DMS 273 treated with DMSO at 0.1 percent for 48 hours (cell line): ENCODE results near the gene SRCIN1.

ENCODE experiments used
- DNase-seq: peaks from one replicate; lab custom pipeline; 2025; lab: John Stamatoyannopoulos, UW

Gene SRCIN1

DNA sequence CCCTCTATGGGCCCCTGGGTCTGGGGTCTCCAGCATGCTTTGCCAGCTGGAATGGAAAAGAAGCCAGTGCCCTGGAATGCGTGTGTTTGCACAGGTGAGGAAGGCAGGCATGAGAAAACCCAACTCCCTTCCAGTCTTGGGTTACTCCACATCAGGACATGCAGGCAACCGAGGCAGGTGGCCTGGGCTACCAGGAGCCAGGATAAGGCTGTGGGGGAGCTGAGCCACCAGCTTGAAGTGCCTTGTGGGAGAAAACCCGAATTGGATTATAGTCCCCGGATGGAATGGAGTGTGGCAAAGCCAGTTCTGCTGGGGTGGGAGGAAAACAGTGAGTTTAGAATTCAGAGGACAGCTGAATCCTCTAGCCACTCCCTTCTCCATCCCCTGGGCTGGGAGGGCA lies 7.2 kb downstream of the SRCIN1 start:
- peak; percentile 74 for DNase-seq

DNA sequence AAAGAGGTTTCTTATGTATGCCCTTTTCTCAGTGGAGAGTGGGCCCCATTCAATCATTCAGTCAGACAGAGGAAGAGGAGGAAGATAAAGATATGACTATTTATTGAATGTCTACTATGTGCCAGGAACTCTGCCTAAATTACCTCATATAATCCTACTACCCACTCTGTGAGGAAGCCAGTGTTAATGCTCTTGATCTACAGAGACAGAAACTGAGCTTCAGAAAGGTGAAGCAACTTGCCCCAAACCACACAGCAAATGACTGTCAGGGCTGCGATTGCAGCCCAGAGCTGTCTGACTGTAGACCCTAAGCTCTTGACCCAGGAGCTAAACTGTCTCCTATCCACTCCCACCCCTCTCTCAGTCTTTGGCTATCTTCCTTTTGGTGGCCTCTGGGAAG lies 8.4 kb downstream of the SRCIN1 start:
- DNase-seq, result no peak

DNA sequence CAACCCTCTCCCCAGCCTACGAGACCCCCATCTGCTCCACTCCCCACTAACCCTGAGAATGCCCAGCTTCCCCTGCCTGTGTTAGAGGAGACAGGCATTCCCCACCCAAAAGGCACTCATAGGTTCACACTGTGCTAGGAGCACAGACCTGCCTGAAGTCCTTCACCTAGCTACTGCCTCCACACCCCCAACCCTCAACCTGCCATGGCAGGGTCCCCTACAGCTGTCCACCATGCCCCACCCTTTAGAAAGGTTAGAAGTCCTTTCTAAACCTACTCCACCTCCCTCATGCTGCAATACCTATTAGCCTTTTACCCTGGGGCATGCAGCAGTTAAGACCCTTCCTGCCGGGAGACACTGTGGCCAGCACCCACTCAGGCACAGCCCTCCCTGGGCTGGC lies 9.1 kb downstream of the SRCIN1 start:
- DNase-seq, result no peak

DNA sequence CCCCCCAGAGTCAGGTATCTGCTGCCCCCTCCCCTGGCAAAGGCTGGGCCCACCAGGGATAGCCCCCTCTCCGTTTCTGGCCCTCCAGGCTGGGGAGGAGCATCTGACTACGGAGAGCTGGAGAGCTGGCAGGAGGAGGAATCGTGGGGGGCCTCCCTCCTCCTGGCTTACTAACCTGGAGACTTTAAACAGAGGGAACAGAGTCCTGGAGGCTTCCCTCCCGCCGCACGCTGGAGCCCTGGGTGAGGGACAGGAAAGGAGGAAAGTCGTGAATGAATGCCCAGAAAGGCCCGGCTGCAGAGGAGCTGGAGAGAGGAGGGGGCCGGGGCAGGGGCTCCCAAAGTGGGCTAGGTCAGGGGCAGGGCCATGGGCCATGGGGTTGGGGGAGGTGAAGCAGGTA lies 9.9 kb downstream of the SRCIN1 start:
- no peak for DNase-seq

DNA sequence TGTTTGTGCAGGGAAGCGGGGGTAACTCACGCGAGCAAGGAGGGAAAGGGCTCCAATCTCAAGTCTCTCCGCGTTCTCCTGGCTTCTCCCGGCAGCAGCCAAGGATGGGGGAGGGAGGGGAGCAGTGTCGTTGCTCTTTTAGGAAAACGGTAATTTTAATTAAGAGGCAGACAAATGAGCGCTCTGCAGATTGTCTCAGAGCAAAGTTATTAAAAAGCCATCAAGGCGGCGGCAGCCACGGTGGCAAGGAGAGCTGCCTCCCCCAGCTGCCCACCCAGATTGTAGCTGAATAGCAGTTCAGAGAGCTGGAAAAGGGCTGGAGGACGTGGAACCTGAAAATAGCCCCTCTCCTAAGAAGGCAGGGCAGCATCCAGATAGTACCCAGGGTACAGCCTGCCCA lies 11.6 kb downstream of the SRCIN1 start:
- no peak for DNase-seq

DNA sequence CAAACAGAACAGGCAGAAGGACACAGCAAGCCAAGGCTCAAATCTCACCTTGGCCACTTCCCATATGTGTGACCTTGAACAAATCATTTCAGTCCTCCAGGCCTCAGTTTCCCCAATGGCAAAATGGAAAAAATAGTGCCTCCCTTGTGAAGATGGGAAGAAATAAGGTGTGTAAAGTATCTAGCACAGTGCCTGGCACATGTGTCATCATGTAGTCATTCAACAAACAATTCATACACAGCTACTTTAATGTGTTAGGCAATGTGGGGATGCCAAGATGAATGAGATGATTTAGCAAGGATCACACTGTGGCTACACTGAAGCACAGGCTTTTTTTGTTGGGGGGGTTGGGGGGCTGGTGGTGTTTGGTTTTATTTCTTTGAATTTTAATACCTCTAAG lies 13.3 kb downstream of the SRCIN1 start:
- DNase-seq, result no peak

DNA sequence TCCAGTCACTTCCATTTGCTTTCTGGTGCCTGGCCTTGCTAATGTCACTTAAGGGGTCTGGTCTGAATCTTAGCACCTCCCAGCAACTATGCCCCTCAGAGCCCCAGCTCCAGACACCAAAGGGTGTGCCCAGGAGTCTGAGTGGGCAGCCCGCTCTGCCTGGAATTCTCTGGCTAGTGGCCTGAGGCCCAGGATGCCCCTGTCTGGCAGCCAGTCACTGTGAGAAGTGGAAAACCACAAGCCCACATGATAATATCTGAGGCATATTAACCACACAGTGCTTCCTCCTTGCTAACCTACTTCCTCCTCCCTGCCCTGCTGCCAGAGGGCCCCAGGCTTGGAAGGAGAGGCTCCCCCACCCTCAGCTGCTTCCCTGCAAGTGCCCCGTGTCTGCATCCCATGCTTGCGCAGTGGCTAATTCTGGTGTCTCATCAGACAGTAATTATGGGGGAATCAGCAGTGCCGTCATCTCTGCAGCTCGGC lies 14.0 kb downstream of the SRCIN1 start:
- DNase-seq, result no peak

DNA sequence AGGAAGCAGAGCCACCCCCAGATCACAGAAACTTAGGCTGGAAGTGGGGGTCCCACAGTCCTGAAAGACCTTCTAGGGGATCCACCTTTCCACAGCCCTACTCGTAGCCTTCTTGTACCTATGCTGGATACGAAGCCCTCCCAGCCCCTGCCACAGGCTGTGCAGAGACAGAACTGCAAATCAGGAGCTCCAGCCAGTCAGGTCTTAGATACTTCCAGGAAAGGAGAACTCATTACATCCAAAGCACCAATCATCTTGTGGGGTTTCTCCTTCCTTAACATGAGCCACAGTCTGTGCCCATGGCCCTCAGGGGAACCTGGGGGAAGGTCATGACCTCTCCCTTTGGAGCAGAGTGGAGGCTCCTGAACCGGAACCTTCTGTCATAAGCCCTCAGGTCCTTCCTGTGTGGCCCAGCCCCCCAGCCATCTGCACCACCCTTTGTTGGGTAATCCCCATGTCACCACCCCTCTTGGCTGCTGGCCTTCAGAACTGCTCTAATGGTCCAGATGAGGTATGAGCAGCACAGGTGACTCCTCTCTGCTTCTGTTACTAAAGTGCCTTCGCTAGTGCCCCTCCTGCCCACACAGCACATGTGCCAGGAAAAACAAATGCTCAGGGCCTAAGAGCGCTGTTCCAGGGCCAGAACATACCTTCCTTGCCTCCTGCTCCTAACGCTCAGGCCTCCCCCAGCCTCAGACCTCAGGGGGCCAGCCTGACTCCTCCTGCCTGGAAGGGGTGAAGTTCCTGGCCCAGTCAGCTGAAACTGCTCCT lies 14.6 kb downstream of the SRCIN1 start:
- DNase-seq, result peak; percentile 85

DNA sequence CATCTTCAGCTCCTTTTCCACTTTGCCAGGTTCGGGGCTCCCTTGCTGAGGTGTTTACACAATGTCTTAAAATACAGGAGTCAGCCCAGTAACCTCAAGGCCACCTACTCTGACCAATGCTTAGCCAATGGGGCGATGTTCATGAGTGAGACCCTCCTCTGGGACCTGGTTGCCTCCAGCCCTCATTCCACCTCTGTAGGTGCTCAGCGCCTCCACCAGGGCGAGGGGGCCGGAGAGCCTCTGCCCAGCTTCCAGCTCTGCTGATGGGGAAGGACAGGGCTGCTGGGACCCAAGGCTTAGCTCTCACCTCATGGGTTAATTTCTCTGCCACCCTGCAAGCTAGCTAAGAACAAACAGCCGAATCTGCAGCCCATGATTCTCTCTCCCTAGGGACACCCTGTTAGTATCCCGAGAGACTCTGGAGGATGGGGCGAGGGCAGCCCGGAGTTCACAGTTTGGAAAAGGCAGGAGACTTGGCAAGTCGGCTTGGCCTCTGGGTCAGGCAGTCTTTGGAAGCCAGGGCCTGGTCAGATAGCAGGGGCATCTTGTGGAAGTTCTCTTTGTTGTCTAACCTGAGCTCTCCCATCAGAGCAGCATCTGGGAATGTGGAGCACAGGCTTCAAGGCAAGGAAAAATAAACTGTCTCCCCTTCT lies 16.2 kb downstream of the SRCIN1 start:
- no peak for DNase-seq

DNA sequence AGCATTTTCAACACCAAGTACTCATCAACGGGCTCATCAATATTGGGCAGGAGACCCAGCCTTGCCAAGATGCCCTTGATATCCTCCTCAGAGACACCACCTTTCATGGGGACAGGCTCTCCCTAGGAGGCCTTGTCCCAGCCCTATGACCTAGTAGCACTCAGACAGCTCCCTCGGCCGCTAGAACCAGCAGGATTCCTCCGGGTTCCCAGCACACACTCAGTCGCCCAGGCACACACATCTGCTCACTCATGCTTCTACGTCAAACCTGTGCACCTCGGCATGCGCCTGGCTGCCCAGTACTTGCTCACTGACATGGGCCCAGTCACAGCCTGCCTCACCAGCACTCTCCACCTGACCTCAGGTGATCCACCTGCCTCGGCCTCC lies 17.0 kb downstream of the SRCIN1 start:
- no peak for DNase-seq

DNA sequence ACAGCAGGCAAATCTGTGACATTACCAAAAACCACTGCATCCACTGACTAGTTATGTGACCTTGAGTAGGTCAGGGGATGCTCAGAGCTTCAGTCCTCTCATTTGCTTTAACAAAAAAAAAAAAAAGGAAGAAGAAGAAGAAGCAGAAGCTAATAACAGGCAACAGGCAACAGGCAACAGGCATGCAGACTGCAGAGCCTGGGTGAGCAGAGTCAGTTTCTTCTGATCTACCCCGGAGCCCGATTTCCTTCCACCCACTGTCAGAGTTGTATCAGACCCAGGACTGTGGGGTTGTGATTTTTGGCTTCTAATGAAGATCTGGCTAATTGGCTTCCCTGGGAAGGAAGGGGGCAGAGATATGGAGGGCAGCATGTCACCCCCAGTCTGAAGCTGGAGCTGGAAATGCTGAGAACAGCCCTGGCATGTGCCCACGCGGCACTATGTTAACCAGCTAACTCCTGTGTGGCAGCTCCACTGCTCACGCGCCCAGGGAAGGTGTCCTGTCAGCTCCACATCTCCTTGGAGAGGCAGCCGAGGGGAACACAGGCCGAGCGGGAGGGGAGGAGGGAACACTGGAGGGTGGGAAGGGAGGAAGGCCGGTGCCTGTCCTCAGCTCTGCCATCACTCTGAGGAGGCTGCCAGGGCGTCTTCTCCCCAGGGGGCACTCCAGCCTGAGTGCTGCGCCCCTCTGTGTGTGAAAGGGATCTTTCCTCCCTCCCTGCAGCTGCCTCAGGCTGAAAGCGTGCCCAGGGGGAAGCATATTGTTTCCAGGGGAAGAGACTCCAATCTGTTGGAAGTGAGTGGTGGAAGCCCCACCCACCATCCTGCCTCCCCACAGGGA lies 17.6 kb downstream of the SRCIN1 start:
- DNase-seq, result no peak

DNA sequence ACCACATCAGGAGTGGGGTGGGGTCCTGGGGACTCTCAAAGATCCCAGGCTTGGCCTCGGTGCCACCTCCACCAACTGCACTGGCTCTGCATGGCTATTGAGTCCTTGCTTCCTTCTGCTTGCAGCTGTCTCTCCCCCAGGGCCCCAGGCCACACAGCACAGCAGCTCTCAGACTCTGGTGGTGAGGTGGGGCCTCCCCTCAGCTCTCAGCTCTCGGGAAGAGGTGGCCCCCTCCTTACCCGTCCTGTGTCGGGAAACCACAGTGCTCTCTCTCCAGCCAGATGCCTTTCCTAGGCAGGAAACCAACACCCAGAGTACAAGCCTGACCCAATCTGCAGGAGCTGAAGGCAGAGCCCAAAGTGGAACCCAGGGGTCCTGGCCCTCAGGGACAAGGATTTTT lies 18.5 kb downstream of the SRCIN1 start:
- no peak for DNase-seq

DNA sequence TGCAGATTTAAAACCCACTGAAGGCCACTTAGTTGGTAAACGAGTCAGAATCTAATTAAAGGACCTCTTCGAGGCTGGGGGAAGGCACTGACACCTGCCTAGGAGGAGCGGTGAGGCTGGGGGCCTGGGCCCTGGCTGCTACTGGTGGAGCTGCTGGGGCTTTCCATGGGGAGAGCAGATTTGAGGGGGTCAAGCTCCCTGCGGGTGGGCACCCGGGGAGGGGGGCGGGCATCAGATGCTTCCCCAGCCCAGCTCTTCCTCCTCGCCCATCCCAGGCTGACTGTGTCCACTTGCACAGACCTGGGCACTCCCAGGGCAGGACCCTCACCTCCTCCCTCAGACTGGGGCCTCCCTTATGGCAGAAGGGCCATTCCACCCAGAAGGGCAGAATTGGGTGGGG lies 19.0 kb downstream of the SRCIN1 start:
- DNase-seq, result no peak

DNA sequence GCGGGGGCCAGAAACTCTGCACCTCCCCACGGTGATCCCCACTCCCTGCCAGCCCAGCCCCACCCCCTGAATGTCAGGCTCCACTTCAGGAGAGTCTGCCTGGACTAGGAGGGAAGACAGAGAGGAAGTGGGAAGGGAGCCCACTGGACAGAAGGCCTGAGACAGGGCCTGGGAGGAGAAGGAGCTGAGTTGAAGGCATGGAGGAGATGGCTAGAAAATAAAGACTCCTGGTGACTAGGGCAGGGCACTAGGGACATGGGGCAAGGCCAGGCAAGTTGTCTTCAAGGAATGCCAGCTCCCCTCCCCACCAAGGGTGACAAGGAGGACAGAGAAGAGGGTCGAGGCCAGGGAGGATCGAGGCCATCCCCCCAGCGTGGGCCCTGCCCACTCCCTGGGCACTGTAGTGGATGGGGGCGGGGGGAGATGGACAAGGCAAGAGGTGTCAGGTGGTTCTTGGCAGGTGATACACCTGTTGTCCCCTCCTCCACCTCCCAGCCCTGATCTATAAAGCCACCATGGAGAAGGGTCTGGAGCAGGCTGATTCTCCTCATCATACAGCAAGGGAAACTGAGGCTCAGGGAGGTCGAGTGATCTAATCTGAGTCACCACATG lies 19.7 kb downstream of the SRCIN1 start:
- DNase-seq, result no peak

DNA sequence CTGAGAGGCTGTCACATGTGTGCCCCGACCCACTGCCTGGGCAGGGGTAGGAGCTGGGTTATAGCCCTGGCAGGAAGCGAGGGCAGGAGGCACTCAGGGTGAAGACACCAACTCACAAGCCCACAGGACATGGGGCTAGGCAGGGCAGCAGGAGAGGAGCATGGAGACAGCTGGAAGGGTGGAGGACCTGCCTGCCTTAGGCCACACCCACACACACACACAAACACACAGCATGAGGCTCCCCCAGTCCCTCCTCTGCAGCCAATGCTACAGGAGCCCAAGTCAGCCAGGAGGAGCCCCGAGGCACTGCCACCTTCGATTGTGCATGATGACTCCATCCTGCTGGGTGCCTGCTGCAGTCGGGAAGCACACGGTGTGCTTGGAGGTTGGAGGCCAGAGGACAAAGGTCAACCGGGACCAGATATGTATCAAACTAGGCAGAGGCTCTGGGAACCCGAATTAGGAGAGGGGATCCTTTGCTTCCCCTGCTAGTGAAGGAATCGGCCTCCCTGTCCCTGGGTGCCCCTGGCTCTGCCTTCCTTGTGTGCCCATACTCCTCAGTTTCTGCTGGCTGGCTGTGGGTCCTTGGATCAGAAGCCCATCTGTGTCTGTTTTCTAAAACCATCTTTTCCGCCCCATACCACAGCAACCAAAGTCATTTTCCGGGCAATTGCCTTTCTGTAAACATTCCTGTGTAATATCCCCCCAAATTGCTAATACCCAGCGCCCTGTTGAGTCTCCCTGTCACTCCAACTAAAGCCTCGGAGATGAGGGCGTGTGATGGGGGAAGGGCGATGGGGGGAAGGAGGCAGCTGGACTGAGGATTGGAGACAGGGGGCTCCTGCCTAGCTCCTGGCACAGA lies 20.5 kb downstream of the SRCIN1 start:
- DNase-seq, result peak; percentile 54

DNA sequence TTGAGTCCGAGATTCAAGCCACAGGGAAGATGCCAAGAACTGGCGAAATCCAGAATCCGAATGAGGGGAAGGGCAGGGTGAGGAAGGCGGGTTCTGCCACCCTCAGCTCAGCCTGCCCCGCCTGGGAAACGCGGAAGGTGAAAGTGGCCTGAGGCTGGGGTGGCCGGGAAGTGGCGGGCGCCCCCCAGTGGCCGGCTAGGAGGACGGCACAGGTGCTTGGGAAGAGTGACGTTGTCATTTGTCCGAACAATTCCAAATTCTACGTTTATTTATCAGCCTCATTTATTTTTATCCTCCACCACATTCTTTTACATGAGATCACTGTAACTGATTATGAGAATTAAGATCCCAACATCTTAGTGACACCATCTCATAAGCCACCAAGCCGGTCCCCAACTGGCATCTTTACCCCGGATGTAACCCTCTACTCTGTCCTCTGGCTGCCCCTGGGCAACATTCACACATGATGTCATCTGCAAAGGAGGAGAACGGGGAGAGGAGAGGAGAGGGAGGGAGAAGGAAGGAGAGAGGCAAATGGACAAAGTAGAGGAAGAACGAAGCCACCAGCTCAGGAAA lies 21.3 kb downstream of the SRCIN1 start:
- no peak for DNase-seq

DNA sequence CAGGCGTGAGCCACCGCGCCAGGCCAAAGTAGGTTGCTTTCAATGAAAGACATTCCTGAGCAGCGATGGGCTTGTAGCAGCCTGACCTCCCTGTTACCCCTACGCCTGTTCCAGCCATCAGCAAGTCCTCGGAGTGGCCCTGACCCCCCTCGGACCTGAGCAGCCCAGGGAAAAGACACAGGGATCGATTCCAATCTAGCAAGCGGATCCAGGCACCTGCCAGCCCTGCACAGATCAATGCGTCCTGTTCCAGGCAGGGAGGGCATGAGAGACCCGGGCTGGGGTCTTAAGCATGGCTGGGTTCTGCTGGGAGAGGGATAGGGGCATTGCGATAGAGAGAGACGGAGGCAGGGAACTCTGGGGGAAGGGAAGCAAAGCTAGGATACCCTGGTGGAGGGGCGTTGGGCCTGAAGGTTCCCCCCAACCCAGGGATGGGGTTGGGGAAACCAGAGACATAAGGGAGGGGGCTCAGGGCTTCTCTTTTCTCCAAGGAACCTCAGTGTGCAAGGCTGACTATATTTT lies 21.9 kb downstream of the SRCIN1 start:
- no peak for DNase-seq

DNA sequence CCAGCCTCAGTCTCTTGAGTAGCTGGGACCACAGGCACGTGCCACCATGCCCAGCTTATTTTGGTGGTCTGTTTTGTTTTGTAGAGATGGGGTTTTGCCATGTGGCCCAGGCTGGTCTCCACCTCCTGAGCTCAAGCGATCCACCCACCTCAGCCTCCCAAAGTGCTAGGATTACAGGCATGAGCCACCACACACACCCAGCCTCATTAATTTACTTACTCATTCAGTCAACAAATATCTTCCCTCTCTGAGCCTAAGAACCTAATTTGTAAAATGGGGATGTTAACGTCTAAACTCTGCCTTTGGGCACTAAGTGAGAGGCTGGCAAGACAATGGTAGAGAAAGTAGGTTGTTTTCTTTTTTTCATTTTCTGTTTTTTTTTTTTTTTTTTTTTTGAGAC lies 22.6 kb downstream of the SRCIN1 start:
- DNase-seq, result no peak

DNA sequence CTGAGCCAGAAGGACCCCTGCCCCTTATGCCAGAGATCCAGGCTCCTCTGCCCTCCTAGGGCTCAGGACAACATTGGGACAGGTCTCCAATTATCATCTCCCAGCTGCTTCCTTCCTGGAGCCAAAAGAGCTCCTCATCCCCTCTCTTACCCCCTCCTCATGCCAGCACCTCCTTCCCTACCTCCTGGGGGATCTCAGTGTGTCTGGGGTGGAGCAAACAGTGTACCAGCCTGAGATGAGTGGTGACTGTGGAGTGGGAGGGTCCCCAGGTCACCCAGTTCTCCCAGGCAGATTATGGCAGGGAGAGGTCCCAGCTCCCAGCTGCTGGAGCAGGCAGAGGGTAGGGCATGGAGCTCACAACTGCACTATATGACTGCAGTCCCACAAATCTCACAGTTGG lies 23.7 kb downstream of the SRCIN1 start:
- no peak for DNase-seq

DNA sequence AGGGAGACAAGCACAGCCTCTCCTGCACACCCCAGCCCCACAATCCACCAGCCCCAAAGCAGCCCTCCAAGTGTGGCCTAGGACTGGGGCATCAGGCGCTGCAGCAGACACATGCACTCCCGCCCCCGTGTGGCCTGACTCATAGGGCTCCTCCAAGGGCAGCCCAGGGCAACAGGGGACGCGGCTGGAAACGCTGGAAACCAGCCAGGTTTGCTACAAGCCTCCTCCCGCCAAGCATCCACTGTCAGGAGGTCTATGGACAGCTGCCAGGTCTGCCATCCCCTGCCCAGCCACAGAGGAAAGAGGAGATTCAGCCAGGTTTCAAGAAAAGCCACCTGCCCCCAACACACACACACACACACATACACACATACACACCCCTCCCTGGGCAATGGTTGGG lies 25.8 kb downstream of the SRCIN1 start:
- peak; percentile 72 for DNase-seq

DNA sequence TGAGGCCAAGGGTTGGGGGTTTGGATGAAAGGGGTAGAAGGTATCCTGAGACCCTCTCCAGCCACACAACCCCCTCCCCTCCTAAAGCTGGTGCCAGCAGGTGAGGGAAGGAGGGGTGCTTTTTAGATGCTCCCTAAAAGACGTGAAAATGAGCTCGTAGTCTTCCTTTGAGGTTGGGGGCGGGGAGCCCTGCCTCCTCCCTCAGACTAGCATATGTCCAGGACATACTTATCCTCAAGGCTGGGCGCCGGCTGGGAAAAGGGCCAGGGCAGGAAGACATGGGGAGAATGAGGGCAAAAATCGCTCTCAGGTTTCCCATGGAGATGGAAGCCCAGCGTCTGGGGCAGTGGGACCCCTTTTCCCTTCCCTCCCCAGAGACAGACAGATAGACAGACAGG lies 26.7 kb downstream of the SRCIN1 start:
- no peak for DNase-seq
